Measurements from ENCODE around the gene SGSM1.

- TF ChIP-seq NR2C2 (CRISPR knock-in tag; IDR thresholded peaks at IDR 0.05): no peak
- TF ChIP-seq CTCF (IDR thresholded peaks at IDR 0.05): no peak
- no peak for TF ChIP-seq USF2 (CRISPR knock-in tag; IDR thresholded peaks at IDR 0.05)
- TF ChIP-seq SP1 (CRISPR knock-in tag; conservative IDR thresholded peaks at IDR 0.05): no peak
- no peak for TF ChIP-seq RELA (CRISPR knock-in tag; IDR thresholded peaks at IDR 0.05; ENCODE audit: borderline replicate concordance)
- TF ChIP-seq E2F1 (CRISPR knock-in tag; IDR thresholded peaks at IDR 0.05): no peak
- TF ChIP-seq ATF3 (CRISPR knock-in tag; conservative IDR thresholded peaks at IDR 0.05): no peak
- no peak for TF ChIP-seq TCF7 (CRISPR knock-in tag; IDR thresholded peaks at IDR 0.05; ENCODE audit: low read depth)
- no peak for TF ChIP-seq NR3C1 (CRISPR knock-in tag; conservative IDR thresholded peaks at IDR 0.05; ENCODE audit: low read depth)
- no peak for TF ChIP-seq MAX (CRISPR knock-in tag; IDR thresholded peaks at IDR 0.05)
- TF ChIP-seq GABPB1 (CRISPR knock-in tag; IDR thresholded peaks at IDR 0.05): no peak
Observed at GRCh38 chr22:24865508-24865907, 59.5 kb downstream of the SGSM1 start.
